Measurements from ENCODE around the gene HYAL2. TPM values are rescaled to one million over a fixed set of nuclear protein-coding genes. Genes with fewer than 3 reads are reported as not detected.
A peak's percentile ranks its signal among the peaks of the same experiment; 100 is the strongest.

Gene HYAL2
- total and polyA plus RNA-seq, 9 of the 15 experiments (the other 6 are each of a cell fraction or from before 2014, with no cell fraction given) = 0.36 to 22.7 (median 11.4) TPM; not detected in 1

GRCh38 chr3:50299929-50300680 is 22.4 kb downstream of the HYAL2 start (continued):
- no peak for TF ChIP-seq RBM34 (IDR thresholded peaks at IDR 0.05; ENCODE audit: borderline replicate concordance, insufficient read depth, low read length)
- TF ChIP-seq POLR2G (IDR thresholded peaks at IDR 0.05; ENCODE audit: low read depth, low read length) = peak; percentile 42; the same call in 1 of the 2 replicates
- TF ChIP-seq, protein P1, sequence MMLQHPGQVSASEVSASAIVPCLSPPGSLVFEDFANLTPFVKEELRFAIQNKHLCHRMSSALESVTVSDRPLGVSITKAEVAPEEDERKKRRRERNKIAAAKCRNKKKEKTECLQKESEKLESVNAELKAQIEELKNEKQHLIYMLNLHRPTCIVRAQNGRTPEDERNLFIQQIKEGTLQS (IDR thresholded peaks at IDR 0.05) = no peak; the same call in 1 of the 2 replicates
- TF ChIP-seq, protein P1 (CRISPR knock-in tag; conservative IDR thresholded peaks at IDR 0.05) = no peak
- no peak for TF ChIP-seq SREBF2 (CRISPR knock-in tag; IDR thresholded peaks at IDR 0.05)
- TF ChIP-seq ZNF583 (CRISPR knock-in tag; IDR thresholded peaks at IDR 0.05) = no peak
- TF ChIP-seq NFRKB (IDR thresholded peaks at IDR 0.05; ENCODE audit: low read depth) = peak; percentile 79; the same call in 1 of the 2 replicates
- peak; percentile 82 for TF ChIP-seq MGA (IDR thresholded peaks at IDR 0.05)
- no peak for TF ChIP-seq POLR3A (IDR thresholded peaks at IDR 0.05; ENCODE audit: borderline replicate concordance, extremely low read depth, insufficient read depth, insufficient read length)
- peak; percentile 69 for TF ChIP-seq MAX (CRISPR knock-in tag; IDR thresholded peaks at IDR 0.05)
- TF ChIP-seq FOSL1 (tag; conservative IDR thresholded peaks at IDR 0.05) = 0 out of 2 replicates have a peak, but pooled peaks have one; percentile 25
- no peak for TF ChIP-seq STAT5A (IDR thresholded peaks at IDR 0.05; ENCODE audit: borderline replicate concordance, low read length)
- TF ChIP-seq C11orf30 (IDR thresholded peaks at IDR 0.05; ENCODE audit: low read depth) = peak; percentile 57
- TF ChIP-seq L3MBTL2 (IDR thresholded peaks at IDR 0.05) = peak; percentile 60
- TF ChIP-seq GABPA (tag; conservative IDR thresholded peaks at IDR 0.05; ENCODE audit: low read depth) = no peak; the same call in 1 of the 2 replicates
